Measurements from ENCODE around the gene MKNK2. TPM values are rescaled to one million over a fixed set of nuclear protein-coding genes. Genes with fewer than 3 reads are reported as not detected.
A peak's percentile ranks its signal among the peaks of the same experiment; 100 is the strongest.

The MKNK2 gene
- total and polyA plus RNA-seq, 2 of the 13 experiments (the other 11 are each of a cell fraction or from before 2014, with no cell fraction given) = 44.9 to 112 TPM

DNA sequence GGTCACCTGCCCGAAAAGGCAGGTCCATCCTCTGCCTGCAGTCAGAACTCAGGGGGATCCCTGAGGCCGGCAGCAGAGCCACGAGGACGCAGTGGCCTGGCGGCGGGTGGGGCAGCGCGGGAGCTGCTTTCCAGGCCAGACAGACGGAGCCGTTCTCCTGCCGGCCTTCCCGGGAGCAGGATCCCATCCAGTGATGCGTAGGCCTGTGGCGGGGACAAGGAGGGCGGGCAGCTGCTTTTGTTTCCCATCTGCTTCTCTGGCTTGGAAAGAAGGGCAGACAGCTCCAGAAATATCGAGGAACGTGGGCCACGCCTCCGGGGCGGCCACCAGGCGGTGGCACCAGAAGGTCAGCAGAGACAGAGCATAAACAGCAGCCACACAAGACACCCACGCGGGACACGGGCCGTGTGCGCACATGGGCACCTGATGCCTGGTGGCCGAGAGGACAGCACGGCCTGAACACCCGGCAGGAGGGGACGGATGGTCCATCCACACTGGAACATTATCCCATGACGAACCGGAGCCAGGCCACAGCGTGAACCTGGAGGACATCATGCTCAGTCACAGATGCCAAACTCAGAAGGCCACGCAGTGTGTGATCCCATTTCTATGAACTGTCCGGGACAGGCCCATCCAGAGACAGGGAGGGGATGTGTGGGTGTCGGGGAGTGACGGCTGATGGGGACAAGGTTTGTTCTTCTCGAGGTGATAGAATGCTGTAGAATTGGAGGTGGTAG is 13.9 kb upstream of the MKNK2 start (continued):
- TF ChIP-seq YY1 (IDR thresholded peaks at IDR 0.05; ENCODE audit: insufficient read depth, insufficient replicate concordance, low read depth, low read length) (peak; percentile 0), HCFC1 (IDR thresholded peaks at IDR 0.05; ENCODE audit: low read depth, low read length) (no peak), ZNF709 (CRISPR knock-in tag; IDR thresholded peaks at IDR 0.05) (no peak), POLR2AphosphoS5 (IDR thresholded peaks at IDR 0.05; ENCODE audit: low read depth, low read length) (no peak), HNRNPL (IDR thresholded peaks at IDR 0.05; ENCODE audit: low read depth, low read length) (peak; percentile 58; the same call in 1 of the 2 replicates), ZNF251 (CRISPR knock-in tag; IDR thresholded peaks at IDR 0.05) (no peak), ZNF850 (CRISPR knock-in tag; conservative IDR thresholded peaks at IDR 0.05) (no peak), MXI1 (IDR thresholded peaks at IDR 0.05; ENCODE audit: borderline replicate concordance, low read depth, low read length) (no peak; the same call in 2 of the 3 replicates), MTF1 (CRISPR knock-in tag; IDR thresholded peaks at IDR 0.05) (no peak), ZNF431 (CRISPR knock-in tag; IDR thresholded peaks at IDR 0.05; ENCODE audit: borderline replicate concordance, low read depth) (peak; percentile 78; the same call in 1 of the 2 replicates), ZNF724P (CRISPR knock-in tag; IDR thresholded peaks at IDR 0.05; ENCODE audit: borderline replicate concordance) (no peak), SNRNP70 (IDR thresholded peaks at IDR 0.05; ENCODE audit: low read depth, low read length) (no peak), CHD4 (IDR thresholded peaks at IDR 0.05; ENCODE audit: borderline replicate concordance, low read length) (no peak), SIX4 (CRISPR knock-in tag; IDR thresholded peaks at IDR 0.05) (no peak), MLLT10 (CRISPR knock-in tag; IDR thresholded peaks at IDR 0.05) (no peak), ZNF20 (CRISPR knock-in tag; IDR thresholded peaks at IDR 0.05) (no peak), HMGA1 (CRISPR knock-in tag; conservative IDR thresholded peaks at IDR 0.05) (no peak), SALL2 (CRISPR knock-in tag; IDR thresholded peaks at IDR 0.05) (peak; percentile 54; the same call in 1 of the 2 replicates), ZNF674 (CRISPR knock-in tag; IDR thresholded peaks at IDR 0.05; ENCODE audit: low read depth) (no peak), PHF21A (CRISPR knock-in tag; IDR thresholded peaks at IDR 0.05) (peak; percentile 40), ZSCAN22 (CRISPR knock-in tag; IDR thresholded peaks at IDR 0.05) (no peak), ZNF773 (CRISPR knock-in tag; IDR thresholded peaks at IDR 0.05; ENCODE audit: borderline replicate concordance) (no peak)
- TF ChIP-seq, protein P1, sequence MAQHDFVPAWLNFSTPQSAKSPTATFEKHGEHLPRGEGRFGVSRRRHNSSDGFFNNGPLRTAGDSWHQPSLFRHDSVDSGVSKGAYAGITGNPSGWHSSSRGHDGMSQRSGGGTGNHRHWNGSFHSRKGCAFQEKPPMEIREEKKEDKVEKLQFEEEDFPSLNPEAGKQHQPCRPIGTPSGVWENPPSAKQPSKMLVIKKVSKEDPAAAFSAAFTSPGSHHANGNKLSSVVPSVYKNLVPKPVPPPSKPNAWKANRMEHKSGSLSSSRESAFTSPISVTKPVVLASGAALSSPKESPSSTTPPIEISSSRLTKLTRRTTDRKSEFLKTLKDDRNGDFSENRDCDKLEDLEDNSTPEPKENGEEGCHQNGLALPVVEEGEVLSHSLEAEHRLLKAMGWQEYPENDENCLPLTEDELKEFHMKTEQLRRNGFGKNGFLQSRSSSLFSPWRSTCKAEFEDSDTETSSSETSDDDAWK (CRISPR knock-in tag; IDR thresholded peaks at IDR 0.05) = no peak
- TF ChIP-seq, protein P2, sequence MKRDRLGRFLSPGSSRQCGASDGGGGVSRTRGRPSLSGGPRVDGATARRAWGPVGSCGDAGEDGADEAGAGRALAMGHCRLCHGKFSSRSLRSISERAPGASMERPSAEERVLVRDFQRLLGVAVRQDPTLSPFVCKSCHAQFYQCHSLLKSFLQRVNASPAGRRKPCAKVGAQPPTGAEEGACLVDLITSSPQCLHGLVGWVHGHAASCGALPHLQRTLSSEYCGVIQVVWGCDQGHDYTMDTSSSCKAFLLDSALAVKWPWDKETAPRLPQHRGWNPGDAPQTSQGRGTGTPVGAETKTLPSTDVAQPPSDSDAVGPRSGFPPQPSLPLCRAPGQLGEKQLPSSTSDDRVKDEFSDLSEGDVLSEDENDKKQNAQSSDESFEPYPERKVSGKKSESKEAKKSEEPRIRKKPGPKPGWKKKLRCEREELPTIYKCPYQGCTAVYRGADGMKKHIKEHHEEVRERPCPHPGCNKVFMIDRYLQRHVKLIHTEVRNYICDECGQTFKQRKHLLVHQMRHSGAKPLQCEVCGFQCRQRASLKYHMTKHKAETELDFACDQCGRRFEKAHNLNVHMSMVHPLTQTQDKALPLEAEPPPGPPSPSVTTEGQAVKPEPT (CRISPR knock-in tag; IDR thresholded peaks at IDR 0.05; ENCODE audit: low read depth) = no peak
- TF ChIP-seq, protein P3, sequence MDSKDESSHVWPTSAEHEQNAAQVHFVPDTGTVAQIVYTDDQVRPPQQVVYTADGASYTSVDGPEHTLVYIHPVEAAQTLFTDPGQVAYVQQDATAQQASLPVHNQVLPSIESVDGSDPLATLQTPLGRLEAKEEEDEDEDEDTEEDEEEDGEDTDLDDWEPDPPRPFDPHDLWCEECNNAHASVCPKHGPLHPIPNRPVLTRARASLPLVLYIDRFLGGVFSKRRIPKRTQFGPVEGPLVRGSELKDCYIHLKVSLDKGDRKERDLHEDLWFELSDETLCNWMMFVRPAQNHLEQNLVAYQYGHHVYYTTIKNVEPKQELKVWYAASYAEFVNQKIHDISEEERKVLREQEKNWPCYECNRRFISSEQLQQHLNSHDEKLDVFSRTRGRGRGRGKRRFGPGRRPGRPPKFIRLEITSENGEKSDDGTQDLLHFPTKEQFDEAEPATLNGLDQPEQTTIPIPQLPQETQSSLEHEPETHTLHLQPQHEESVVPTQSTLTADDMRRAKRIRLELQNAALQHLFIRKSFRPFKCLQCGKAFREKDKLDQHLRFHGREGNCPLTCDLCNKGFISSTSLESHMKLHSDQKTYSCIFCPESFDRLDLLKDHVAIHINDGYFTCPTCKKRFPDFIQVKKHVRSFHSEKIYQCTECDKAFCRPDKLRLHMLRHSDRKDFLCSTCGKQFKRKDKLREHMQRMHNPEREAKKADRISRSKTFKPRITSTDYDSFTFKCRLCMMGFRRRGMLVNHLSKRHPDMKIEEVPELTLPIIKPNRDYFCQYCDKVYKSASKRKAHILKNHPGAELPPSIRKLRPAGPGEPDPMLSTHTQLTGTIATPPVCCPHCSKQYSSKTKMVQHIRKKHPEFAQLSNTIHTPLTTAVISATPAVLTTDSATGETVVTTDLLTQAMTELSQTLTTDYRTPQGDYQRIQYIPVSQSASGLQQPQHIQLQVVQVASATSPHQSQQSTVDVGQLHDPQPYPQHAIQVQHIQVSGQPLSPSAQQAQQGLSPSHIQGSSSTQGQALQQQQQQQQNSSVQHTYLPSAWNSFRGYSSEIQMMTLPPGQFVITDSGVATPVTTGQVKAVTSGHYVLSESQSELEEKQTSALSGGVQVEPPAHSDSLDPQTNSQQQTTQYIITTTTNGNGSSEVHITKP (CRISPR knock-in tag; IDR thresholded peaks at IDR 0.05; ENCODE audit: low read depth) = no peak

Data from HepG2 (cell line).